Measurements from ENCODE around the gene LANCL1.

Gene LANCL1, protein sequence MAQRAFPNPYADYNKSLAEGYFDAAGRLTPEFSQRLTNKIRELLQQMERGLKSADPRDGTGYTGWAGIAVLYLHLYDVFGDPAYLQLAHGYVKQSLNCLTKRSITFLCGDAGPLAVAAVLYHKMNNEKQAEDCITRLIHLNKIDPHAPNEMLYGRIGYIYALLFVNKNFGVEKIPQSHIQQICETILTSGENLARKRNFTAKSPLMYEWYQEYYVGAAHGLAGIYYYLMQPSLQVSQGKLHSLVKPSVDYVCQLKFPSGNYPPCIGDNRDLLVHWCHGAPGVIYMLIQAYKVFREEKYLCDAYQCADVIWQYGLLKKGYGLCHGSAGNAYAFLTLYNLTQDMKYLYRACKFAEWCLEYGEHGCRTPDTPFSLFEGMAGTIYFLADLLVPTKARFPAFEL

DNA sequence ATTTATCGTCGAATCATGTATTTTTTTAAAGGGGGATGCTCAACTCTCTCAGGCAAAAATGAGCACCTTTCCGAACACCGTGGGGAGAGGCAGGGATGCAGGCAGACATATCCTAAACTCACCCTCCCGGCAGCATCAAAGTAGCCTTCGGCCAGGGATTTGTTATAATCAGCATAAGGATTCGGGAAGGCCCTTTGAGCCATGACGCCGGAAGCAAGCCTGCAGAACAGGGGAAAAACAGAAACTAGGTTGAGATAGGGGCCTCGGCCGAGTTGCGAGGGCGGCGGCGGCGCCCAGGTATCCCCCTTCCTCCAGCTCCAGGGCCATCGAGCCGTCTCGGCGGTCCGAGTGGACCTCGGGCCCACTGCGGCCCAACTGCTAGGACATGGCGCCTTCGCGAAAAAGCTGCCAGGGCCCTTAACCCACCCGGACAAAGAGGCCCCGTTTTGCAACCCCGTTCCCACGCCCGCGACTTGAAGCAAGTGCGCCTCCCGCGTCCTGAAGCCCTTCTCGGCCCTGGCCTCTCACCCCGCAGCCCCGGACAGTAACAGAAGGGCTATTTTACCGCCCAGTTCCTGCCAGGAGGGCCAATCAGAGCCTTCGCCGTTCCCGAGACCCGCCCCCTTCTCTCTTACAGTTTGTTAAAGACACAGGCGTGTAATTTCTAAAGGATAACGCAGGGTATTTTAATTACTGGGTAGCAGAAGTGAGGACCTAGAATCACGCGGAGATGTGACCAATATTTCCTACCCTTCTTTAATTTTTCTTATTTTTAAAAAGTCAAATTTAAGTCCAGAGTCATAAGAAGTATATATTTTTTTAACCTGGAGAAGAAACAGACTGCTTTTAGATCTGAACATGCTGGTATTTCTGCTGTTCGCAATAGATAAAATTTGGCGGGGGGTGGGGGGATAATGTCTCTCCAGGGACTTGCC, at the start of gene LANCL1:
Gene LANCL1 (minus strand): TSS at position 566 of the 935 bp plus-strand sequence. CDS start 363 bp downstream, at position 203.
- DNase-seq (ENCODE audit: low read depth in 2 of 2, low spot score in 1 of 2), result peak; percentile 58 to 64

DNA sequence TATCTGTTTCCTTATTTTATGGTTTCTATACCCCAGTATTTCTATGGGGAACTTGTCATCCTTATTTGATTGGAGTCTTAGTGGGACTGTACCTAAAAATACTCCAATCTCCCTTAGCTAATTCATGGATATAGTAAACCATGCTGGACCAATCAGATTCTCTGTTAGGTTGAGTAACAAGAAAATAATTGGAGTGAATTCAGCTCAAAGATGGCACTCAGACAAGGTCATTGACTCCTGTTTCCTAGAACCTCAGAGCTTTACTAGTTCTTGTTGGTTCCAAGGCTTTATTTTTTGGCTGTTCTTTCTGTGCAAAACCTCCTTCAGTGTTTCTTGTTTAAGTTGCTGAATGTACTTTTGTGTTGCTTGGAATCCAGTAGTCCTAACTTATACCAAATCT, 48.0 kb upstream of the LANCL1 start:
- DNase-seq (ENCODE audit: low read depth in 2 of 2, low spot score in 1 of 2), result no peak

GRCh38 chr2:210523650-210524289, 47.2 kb upstream of the LANCL1 start:
- no peak for DNase-seq (ENCODE audit: low read depth in 2 of 2, low spot score in 1 of 2)

DNA sequence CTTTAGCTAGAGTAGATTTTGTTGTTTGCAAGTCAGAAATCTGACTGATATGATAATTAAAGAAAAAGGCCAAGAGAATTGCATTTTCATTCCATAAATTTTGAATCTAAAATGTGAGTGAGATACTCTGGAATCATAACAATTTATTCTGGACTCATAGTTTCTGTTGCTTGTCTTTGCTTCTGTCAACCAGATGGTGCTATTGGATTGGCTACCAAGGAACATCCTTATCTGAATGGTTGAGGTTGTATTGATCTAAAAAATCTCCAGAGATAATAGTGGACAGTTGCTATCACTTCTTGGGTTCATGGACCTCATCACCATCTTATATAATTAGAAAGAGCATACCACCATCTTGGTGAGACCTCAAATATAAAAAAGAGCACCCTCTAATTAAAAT, 45.8 kb upstream of the LANCL1 start:
- DNase-seq (ENCODE audit: low read depth in 2 of 2, low spot score in 1 of 2), result no peak

DNA sequence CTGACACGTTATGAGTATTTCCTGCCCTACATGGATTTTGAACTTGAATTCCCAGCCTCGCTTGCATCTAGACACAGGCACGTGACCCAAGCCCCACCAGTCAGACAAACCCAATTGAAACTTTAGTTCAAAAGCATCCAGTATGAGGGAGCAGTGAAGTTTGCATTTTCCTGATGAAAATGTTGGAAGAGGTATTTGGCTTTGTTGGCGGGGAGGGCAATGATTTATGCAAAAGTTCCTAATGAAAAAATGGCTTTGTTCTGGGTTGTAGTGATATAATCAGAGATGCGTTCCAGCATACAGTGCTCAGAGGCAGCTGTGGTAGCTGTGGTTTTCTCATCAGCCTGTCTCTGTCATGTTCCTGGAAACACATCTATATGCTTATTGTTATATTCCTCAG, 43.0 kb upstream of the LANCL1 start:
- DNase-seq (ENCODE audit: low read depth in 2 of 2, low spot score in 1 of 2), result no peak

GRCh38 chr2:210517264-210517663, 40.7 kb upstream of the LANCL1 start:
- no peak for DNase-seq (ENCODE audit: low read depth in 2 of 2, low spot score in 1 of 2)

DNA sequence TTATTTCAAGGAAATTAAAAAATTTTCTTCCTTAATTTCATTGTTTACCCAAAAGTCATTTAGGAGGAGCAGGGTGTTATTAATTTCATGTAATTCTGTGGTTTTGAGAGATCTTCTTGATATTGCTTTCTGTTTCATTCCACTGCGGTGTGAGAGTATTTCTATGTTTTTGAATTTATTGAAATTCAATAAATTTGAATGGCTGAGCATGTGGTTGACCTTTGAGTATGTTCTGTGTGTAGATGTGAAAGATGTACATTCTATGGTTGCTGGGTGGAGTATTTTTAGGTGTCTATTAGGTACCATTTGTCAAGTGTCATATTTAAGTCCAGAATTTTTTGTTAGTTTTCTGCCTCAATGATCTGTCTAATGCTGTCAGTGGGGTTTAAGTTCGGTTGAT, 39.4 kb upstream of the LANCL1 start:
- no peak for DNase-seq (ENCODE audit: low read depth in 2 of 2, low spot score in 1 of 2)

- no peak for DNase-seq (ENCODE audit: low read depth in 2 of 2, low spot score in 1 of 2)
These were observed 27.2 kb upstream of the LANCL1 start for GRCh38 chr2:210503725-210504191.

DNA sequence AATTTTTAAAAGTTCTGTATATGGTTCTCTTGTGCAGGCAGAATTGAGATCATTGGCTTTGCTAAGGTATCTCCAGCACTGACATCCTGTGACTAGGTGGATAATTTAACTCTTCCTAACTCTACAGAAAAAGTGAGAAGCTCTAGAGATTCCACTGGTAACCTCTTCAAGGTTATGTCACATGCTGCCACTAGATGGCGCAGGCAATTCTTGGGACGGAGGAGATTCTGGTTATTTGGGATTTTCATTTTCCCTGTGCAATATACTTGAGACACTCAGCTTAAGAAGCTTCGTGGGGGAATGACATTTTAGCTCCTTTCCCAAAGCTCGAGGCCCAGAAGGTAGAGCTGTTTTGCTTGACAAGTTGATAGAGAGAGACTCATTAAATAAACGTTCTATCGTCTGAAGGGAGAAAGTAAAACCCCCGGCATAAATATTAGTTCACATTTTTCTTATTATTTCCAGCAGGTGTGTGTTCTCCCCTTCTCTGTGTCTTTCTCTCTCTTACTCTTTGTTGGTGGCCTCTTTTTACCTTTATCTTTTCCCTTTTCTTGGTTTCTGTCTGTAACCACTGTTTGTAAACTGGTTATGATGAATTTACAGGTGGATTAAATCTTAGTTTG, 26.6 kb upstream of the LANCL1 start:
- peak in 1 of 2 donors; percentile 1 for DNase-seq (ENCODE audit: low read depth in 2 of 2, low spot score in 1 of 2)

GRCh38 chr2:210496512-210496911, 20.0 kb upstream of the LANCL1 start:
- no peak for DNase-seq (ENCODE audit: low read depth in 2 of 2, low spot score in 1 of 2)

DNA sequence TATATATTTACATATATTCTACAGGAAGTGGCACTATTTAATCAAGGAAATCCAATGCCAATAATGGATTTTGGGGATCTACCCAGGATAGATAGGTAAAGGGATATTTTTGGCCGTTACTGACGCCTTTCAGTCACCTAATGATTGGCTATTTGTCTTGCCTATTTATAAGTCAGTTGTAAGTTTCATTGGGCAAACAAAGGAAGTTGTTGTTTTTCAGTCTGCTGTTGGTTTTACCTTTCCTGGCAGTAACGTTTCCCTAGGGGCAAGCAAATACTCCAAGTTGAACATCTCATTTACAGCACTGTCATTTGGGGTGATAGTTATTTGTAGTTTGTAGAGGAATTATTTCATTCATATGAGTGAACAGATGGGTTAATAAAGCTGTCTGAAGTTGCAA, 17.0 kb upstream of the LANCL1 start:
- no peak for DNase-seq (ENCODE audit: low read depth in 2 of 2, low spot score in 1 of 2)

DNA sequence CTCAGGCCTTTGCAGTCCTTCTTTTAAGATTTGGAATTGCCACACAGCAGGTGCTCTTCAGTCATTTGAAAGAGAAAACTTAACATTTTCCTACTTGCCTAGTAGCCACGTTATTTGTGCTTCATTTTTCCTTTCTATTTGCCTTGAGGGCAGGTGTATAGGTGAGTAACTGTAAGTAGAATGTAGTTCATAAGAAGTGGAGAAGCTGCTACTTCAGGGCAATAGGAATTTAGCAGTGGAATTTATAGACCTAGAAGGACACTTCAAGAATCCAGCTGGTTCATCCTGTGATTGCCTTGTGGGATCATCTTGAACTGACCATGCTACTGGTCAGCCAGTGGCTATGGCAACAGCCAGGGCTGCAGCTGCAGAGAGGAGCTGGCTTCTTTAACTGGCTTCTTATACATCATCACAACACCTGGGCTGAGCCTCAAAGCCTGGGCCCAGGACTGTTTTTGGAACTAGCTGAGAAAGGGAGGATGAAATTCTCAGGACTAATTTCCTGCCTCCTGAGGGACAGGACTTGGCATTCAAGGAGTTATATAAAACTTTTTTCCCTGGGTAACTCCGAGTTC, 5.1 kb upstream of the LANCL1 start:
- no peak for DNase-seq (ENCODE audit: low read depth in 2 of 2, low spot score in 1 of 2)

DNA sequence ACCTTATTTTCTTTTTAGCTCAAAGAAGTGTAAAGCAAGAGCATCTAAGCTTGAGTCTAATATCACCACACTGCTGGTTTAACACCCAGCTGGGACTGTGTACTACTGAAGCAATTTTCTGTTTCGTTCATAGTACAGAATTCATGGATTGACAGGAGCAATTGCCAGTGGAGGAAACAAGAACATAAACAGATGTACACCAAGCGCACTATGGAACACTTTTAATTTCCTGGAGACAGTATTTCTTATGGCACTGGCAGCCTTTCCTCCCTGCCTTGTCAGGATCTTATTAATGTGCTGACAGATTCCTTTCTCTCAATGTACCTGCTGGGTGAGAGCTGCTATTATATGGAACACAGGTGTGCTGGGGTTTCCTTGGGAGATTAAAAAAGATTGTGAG, 4.2 kb upstream of the LANCL1 start:
- no peak for DNase-seq (ENCODE audit: low read depth in 2 of 2, low spot score in 1 of 2)

- no peak for DNase-seq (ENCODE audit: low read depth in 2 of 2, low spot score in 1 of 2)
These were observed 3.5 kb upstream of the LANCL1 start for GRCh38 chr2:210480079-210480478.

DNA sequence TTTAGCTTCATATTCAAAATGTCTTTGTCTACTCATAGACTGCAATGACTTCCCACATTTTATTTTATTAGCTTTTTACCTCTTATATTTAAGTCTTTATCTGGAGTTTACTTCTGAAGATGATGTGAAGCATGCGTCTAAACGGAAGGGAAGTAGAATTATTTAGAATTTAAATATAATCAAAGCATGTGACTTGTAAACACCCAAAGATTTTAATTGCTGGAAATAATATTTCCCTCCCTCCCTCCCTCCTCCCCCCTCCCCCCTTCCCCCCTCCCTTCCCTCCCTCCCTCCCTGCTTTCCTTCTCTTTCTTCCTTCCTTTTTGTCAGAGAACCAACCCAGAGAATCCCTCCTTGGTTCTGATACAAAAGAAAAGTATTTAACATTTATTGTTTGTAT, 2.1 kb upstream of the LANCL1 start:
- DNase-seq (ENCODE audit: low read depth in 2 of 2, low spot score in 1 of 2), result no peak

DNA sequence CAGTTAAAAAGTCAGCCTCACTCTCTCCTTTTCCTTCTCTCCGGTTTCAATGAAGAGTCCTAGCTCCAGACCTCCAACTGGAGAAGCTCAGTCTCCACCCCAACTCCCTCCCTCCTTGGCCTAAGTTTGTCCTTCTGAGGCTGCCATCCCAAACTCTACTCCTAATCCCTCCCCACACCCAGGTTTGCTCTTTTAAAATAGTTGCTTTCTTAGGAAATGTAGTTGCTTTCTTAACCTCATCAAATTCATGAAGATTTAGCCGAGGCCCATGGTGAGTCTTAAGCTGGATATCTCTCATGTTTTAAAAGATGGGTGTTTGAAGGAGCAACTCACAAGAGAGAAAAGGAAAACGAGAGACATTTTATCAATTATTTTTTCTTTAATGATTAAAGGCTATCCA, 937 bp upstream of the LANCL1 start:
- DNase-seq (ENCODE audit: low read depth in 2 of 2, low spot score in 1 of 2), result no peak

GRCh38 chr2:210475706-210476105, 853 bp downstream of the LANCL1 start:
- no peak for DNase-seq (ENCODE audit: low read depth in 2 of 2, low spot score in 1 of 2)

DNA sequence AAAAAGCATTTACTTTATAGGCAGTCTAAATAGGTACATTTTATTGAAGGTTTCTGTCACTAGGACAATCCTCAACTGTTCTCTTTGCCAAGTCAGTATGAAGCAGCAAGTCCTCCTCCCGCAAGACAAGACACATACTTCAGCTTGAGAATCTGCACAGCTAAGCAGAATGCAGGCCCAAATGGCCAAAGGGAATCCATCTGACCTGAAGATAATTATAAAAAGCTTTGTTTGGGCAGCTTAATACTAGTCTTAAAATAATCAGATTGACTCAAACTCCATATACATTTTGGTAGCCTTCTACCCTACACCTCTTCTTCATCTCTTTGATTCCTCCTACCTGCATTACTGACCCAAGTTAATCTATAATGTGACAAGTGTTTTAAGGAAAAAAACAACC, 1.8 kb downstream of the LANCL1 start:
- no peak for DNase-seq (ENCODE audit: low read depth in 2 of 2, low spot score in 1 of 2)

DNA sequence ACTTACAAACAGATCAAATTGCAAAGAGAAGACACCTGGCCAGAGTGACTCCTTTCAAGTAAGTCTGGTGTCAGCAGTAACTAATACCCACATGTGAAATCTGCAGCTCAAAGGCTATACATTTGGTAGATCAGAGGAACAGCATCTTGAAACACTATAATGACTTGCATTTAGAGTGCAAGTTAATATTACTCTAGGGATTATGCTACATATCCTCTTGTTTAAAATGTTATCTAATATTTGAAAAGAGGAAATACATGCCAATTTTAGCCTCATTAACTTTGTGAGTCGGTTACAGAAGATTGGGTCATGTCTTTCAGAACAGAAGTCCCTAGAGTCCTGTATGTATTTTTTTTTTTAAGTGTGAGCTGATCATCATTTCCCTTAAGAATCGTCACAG, 15.2 kb downstream of the LANCL1 start:
- no peak for DNase-seq (ENCODE audit: low read depth in 2 of 2, low spot score in 1 of 2)

DNA sequence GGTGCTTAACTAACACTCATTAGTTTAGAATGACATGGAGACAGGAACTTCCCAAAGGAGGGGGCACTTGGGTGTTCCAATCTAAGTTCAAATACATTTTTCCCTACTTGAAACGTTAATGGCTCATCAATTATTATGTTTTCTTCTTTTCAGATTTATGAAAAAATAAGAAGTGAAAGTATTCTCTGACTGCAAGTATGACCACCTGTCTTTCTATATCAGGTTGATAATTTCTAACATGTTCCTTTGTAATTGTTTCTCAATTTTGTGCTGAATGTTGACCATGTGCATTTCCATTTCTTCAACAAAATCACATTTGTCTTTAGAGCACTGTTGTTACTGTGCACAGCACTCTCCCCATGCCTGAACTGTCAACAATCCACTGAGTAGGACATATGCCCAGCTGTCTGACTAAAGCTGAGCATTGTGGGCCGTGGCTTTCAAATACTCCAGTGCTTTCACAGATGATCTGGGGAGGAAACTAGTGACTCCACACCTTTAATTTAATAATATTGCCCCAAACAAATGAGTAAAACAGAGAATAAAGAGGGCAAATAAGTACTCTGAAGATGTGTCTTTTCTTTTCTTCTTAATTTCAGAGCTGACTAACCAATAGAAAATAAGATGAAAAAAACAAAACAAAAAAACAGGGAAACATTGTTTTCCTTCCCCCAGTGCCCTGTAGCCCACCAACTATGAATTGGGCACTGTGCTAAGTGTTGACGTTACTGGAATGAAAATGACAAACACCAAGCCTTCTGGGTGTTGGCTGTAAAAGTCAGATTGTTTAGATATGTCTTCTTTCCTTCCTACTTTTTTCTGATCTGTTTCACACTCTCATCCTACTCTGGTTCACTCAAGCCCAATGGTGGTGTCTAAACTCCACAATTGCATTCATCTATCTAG, 16.0 kb downstream of the LANCL1 start:
- DNase-seq (ENCODE audit: low read depth in 2 of 2, low spot score in 1 of 2), result no peak
